Mucosa of descending colon (tissue), 3 donors: Measurements from ENCODE around the gene CAMSAP3. TPM values are rescaled to one million over a fixed set of nuclear protein-coding genes. Genes with fewer than 3 reads are reported as not detected.
"Not testable (repeated sequence)": the region's sequence is repeated elsewhere in the genome, so short reads cannot be mapped to it uniquely, and the experiment has no call there.

Experiments
- ATAC-seq: fragments of 200-7000 bp; cut with Tn5 transposase; one replicate; pipeline ENCODE4 v1.9.1; 2020; ENCODE audit warnings: mild to moderate bottlenecking, moderate library complexity
- DNase-seq, 3 donors: peaks; one replicate each; pipeline ENCODE4 v3.0.0-alpha.2; 2020
- H3K36me3 ChIP-seq: fragments of 200-600 bp; one replicate; pipeline ENCODE4 v1.8.0; 2021; ENCODE audit warnings: low read depth, mild to moderate bottlenecking
- H3K4me1 ChIP-seq: fragments of 200-600 bp; one replicate; pipeline ENCODE4 v1.8.0; 2021; ENCODE audit warnings: low read depth, mild to moderate bottlenecking
- H3K4me3 ChIP-seq: fragments of 200-600 bp; one replicate; pipeline ENCODE4 v1.8.0; 2021; ENCODE audit warnings: mild to moderate bottlenecking
- H3K9me3 ChIP-seq: fragments of 200-600 bp; one replicate; pipeline ENCODE4 v1.8.0; 2021; ENCODE audit warnings: mild to moderate bottlenecking
- CTCF ChIP-seq: fragments of 200-600 bp; IDR thresholded peaks from one replicate; pipeline ENCODE4 v1.8.0; 2022; ENCODE audit warnings: antibody characterized with exemption, mild to moderate bottlenecking
- intact Hi-C, 2 donors: fragments of 100-400 bp; cut with DNase I in 1 of 2; cut with micrococcal nuclease in 1 of 2; formaldehyde crosslinking; loops; one replicate each; pipeline versions ENCODE4 v1.11.0 to v1.11.1; 2022; cut with DNase I, micrococcal nuclease
- total RNA-seq, 3 donors: library from RNA; stranded (reverse); fragmentation: NEBNext Ultra II Directional in 2 of 3; extraction: Animal tissue kit (Norgen Biotek cat#: 25700) in 2 of 3; gene quantifications; one replicate each; pipeline versions ENCODE4 v1.2.1 to v1.2.4, GENCODE V29; 2021 to 2023
- donor health status: DM: no; HTN: no; CAD: no; lungs with moderate emphysema.
- donor health status: DM: no; HTN: no; CAD: no.
- donor health status: DM: no; HTN: yes; CAD: no.

Gene CAMSAP3
- total RNA-seq, 3 donors from 2014 or later, result 25.3 to 60.5 (median 41.2) TPM

- intact Hi-C loops, result no loop called here
- DNase-seq (peak in 1 of 3 donors; percentile 11), ATAC-seq (no peak)
- no peaks in the 10 kb centered on the region for H3K9me3 ChIP-seq
- H3K4me1 ChIP-seq, result peaks cover 4% of the 10 kb centered on the region
- no peaks in the 10 kb centered on the region for H3K36me3 ChIP-seq
- TF ChIP-seq CTCF, result no peak
- H3K4me3 ChIP-seq, result no peak overlapping the region
Observed at GRCh38 chr19:7641290-7642276, 45.9 kb downstream of the CAMSAP3 start.

GRCh38 chr19:7642295-7643030 lies 46.8 kb downstream of the CAMSAP3 start:
- peak in 1 of 3 donors; percentile 30 for DNase-seq
- ATAC-seq, result no peak

GRCh38 chr19:7643031-7643415 lies 47.4 kb downstream of the CAMSAP3 start:
- intact Hi-C loops, result no loop called here
- ATAC-seq (no peak), DNase-seq (peak in 1 of 3 donors; percentile 20)
- no peak for TF ChIP-seq CTCF
- no peaks in the 10 kb centered on the region for H3K36me3 ChIP-seq
- no peaks in the 10 kb centered on the region for H3K4me1 ChIP-seq
- H3K9me3 ChIP-seq, result no peaks in the 10 kb centered on the region
- H3K4me3 ChIP-seq, result no peak overlapping the region

More at GRCh38 chr19:7642295-7643030, 46.8 kb downstream of the CAMSAP3 start:
- H3K4me3 ChIP-seq, result no peak overlapping the region
- no peaks in the 10 kb centered on the region for H3K9me3 ChIP-seq
- H3K36me3 ChIP-seq, result no peaks in the 10 kb centered on the region
- no peak for TF ChIP-seq CTCF
- no peaks in the 10 kb centered on the region for H3K4me1 ChIP-seq
- intact Hi-C loops, result no loop called here

GRCh38 chr19:7643629-7644549 lies 48.2 kb downstream of the CAMSAP3 start:
- ATAC-seq, result peak; percentile 46
- H3K36me3 ChIP-seq, intact Hi-C loops, H3K4me3 ChIP-seq, H3K9me3 ChIP-seq, H3K4me1 ChIP-seq: not testable (repeated sequence)
- DNase-seq, result peak in 1 of 3 donors; percentile 53

GRCh38 chr19:7644550-7644877 lies 48.9 kb downstream of the CAMSAP3 start:
- no peak for ATAC-seq
- no peaks in the 10 kb centered on the region for H3K36me3 ChIP-seq
- no peak overlapping the region for H3K4me3 ChIP-seq
- no peaks in the 10 kb centered on the region for H3K4me1 ChIP-seq
- DNase-seq, result peak in 1 of 3 donors; percentile 27
- H3K9me3 ChIP-seq, result no peaks in the 10 kb centered on the region
- intact Hi-C loops, result no loop called here
- TF ChIP-seq CTCF, result no peak
